ENCODE results near the gene ZNF10.

ZNF10 gene

DNA sequence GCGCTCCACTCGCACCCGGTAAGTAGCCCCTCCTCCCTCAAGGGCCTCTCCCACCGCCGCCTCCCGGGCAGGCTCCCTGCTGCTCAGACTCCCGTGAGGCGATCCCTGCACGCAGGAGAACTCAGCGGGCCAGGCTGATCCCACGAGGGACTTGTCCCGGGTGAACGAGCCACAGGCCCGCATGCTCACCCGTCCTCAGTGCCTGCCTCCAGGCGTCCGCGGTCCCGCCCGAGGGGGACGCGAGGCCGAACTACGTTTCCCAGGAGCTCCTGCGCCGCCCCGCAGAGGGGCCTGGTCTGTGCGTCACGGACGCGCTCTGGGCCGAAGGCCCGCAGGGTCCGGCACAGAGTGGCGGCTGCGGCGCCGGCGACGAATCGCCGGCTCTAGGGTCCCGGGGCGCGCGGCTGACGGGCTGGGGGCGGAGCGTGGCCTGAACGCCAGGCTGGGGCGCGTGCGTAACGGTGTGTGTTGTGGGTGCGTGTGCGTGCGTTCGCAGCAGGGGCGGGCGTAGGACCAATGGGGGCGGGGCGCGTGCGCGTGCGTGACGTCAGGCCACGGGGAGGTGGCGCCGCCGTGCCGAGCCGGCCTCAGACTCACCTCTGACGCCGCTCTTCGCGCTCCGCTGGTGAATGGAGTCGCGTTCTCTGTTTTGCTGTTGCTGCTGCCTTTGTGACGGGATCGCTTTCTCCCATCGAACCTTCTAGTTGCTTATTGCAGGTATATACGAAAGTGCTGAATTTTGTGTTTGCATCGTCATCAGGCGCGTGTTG lies at the start of gene ZNF10, which contains the start of gene ZNF891:
Gene ZNF10 (plus strand): TSS at position 590 of the 770 bp plus-strand sequence. CDS start 13,866 bp downstream, outside the sequence.
Gene ZNF891 (minus strand): TSS at position 237 of the 770 bp plus-strand sequence. CDS start 8,356 bp downstream, outside the sequence.
- DNase-seq (ENCODE audit: low read depth, low spot score) = peak; percentile 94

DNA sequence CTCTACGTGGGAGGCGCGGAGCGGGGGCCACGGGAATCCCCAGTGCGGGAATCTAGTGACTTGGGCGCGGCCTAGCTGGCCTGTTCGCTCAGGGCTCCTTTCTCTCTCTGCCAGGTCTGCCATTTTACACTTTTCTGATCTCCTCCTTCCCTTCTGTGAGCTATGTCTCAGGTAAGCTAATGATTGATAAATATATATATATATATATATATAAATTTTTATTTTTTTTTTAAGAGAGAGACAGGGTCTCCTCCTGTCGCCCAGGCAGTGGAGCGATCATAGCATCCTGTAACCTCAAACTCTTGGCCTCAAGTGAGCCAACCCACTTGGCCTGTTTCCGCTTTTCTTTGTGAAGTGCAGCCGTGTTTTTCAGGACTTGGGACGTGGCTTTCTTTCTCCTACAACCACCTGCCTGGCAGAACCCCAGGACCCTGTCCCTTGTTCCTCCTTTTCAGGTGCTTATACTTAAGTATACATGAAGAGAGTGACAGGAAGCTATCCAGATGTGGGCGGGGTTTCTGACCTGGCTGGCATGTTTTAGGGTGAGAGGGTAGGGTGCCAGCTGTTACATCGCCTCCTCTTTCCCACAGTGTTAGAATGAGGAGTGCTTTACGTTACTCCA lies 49.2 kb upstream of the ZNF10 start:
- DNase-seq (ENCODE audit: low read depth, low spot score) = no peak

DNA sequence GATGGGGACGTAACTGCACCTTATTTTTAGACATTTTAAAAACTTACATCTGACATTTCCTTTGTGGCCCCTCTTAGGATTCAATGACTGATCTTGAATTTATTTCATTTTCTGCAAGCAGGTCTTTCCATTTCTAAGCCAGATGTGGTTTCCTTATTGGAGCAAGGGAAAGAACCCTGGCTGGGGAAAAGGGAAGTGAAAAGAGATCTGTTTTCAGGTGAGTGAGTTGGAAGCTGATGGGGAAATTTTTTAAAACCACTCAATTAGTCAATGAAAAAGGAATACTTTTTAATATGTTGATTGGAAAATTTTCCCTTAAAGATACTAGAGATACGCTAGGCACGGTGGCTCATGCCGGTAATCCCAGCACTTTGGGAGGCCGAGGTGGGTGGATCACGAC lies 47.1 kb upstream of the ZNF10 start:
- no peak for DNase-seq (ENCODE audit: low read depth, low spot score)

DNA sequence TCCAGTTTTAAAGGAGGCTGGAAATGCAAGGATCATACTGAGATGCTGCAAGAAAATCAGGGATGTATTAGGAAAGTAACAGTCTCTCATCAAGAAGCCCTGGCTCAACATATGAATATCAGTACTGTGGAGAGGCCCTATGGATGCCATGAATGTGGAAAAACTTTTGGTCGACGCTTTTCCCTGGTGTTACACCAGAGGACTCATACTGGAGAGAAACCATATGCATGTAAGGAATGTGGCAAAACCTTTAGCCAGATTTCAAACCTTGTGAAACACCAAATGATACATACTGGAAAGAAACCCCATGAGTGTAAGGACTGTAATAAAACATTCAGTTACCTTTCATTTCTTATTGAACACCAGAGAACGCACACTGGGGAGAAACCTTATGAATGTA lies 24.8 kb upstream of the ZNF10 start:
- no peak for DNase-seq (ENCODE audit: low read depth, low spot score)

DNA sequence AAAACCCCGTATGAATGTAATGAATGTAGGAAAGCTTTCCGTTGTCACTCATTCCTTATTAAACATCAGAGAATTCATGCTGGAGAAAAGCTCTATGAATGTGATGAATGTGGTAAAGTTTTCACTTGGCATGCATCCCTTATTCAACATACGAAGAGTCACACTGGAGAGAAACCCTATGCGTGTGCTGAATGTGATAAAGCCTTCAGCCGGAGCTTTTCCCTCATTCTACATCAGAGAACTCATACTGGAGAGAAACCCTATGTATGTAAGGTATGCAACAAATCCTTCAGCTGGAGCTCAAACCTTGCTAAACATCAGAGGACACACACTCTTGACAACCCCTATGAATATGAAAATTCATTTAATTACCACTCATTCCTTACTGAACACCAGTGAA lies 24.2 kb upstream of the ZNF10 start:
- no peak for DNase-seq (ENCODE audit: low read depth, low spot score)

DNA sequence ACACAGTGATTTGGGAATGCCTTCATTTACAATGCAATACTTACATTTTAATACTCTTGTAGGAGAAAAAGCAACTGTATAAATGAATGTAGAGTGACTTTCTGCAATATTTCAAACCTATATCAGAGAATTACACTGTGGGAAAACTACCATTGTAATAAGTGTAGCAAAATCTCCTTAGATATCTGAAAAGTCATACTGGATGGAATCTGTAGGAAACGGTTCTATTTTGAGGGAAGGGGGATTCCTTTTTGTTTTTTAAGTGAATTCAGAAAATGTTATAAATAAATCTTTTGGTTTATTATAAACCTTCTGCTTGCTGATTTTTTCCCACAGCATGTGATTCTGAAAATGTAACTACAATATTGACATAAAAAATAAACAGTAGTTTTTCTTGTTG lies 23.3 kb upstream of the ZNF10 start:
- DNase-seq (ENCODE audit: low read depth, low spot score) = no peak

DNA sequence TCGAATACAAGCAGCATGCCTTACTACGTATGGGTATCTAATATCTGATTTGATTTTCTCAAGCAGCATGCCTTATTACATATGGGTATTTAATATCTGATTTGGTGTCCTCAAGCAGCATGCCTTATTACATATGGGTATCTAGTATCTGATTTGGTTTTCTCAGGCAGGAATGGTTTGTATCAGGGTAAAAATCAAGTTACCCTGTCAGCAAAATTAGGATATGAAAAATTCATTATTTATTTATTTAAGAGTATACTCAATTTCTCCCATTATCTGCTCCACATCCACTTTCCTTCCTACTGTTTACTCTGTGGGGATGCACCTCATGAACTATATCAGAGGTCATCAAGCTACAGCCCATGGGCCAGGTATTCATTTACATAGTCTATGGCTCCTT lies 22.3 kb upstream of the ZNF10 start:
- no peak for DNase-seq (ENCODE audit: low read depth, low spot score)

DNA sequence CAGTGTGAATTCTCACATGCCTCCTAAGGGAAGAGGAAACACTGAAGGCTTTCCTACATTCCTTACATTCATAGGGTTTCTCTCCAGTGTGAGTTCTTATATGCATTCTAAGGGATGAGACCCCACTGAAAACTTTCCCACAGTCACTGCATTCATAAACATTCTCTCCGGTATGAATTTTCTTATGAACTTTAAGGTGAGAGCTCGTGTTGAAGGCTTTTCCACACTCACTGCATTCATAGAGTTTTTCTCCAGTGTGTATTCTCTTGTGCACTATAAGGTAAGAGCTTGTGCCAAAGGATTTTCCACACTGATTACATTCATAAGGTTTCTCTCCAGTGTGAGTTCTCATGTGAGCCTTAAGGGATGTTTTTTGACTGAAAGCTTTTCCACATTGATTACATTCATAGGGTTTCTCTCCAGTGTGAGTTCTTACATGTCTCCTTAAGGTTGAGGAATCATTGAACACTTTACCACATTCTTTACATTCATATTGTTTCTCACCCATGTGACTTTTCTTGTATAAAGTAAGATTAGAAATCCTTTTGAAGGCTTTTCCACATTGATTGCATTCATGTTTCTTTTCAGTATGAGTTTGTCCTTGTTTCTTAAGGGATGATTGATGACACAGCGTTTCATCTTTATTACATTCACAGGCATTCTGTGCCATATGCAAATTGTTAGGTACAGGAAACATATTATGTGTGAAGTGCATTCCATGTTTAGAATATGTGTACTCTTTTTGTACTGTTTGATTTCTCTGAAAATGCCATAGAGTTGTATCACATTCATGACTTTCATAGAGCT lies 9.8 kb upstream of the ZNF10 start:
- no peak for DNase-seq (ENCODE audit: low read depth, low spot score)

DNA sequence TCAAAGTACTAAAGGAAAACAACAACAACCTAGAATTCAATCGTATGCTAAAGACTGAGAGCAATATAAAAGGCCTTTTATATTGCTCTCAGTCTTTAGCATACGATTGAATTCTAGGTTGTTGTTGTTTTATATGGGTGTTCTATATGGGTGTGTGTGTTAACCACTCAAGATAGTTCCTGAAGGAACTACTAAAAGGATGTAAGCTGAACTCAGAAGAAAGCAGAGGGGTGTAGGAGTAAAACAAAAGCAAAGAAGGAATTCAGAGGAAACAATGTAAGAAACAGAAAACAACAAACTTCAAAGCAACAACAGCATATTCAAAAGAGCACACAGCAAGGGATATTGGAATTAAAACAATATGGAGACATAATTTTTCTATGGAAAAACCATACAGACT lies 5.8 kb upstream of the ZNF10 start:
- DNase-seq (ENCODE audit: low read depth, low spot score) = no peak

DNA sequence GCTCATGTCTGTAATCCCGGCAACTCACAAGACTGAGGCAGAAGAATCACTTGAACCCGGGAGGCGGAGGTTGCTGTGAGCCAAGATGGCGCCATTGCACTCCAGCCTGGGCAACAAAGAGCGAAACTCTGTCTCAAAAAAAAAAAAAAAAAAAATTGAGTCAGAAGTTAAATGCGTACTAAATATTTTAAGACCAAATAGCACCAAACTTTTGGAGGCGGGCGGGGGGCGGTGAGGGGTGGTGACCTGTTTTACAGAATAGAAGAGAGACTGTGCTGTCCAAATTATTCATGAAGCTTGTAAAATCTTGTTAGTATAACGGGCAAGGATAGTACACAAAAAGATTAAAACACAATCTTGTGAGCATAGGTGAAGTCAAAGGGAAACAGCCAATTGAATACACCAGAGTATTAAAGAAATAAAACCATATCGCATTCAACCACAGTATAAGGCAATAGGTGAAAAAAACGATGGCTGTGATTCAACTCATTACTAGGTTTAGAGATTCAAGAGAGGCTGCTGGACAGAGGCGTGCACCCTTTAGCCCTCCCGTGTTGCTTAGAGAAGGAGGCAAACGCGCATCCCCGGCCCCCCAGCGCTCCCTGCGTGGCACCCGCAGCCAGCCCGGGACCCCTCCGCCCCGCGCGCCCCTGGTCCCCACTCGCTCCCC lies 924 bp upstream of the ZNF10 start:
- DNase-seq (ENCODE audit: low read depth, low spot score) = no peak

DNA sequence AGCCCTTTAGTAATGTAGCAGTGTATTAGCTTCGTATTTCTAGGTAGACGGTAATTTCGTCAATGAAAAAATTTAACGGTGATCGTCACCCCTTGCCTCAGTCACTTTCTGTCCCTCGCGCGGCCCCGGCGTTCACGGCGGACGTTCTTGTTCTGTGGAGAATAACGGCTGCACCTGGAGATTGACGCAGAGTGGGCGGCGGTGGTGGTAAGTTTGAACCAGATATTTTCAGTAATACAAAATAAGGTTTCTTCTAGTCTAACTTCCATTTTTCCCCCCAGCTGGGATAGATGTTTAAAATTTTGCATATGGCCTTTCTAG lies 341 bp downstream of the ZNF10 start:
- DNase-seq (ENCODE audit: low read depth, low spot score) = no peak

DNA sequence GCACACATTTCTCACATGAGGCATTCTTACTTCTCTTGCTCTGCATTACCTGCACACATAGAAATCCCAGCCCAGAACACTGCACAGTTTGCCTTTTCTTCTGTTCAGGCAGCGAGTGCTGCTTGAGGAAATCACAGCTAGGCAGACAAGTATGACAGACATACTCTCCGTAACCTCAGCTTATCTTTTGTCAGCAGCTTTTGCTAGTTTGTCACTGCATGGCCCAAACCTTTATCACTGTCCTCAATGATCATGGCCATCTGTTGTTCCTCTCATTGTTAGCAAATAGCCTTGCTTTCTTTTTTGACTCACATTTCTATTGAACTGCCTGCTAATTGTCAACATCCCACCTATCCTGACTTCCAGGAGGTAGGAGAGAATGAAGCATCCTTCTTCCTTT lies 5.3 kb downstream of the ZNF10 start:
- no peak for DNase-seq (ENCODE audit: low read depth, low spot score)

DNA sequence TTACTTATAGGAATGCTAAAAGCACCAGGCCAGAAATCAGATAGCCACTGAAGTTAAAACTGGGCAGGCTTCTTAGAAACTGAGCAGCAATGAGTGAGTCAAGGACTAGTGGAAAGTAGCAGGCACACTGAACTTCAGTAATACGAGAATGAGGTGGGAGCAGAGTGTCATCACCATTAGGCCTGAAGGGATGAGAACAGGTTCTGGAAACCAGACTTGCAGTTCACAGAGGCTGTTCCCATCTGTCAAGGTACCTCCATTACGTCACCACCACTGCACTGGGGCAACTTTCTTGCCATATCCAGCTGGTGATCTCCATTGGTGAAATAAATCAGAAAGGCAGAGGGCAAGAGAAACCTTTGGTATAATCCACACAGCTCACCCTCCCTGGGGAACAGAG lies 15.6 kb downstream of the ZNF10 start:
- DNase-seq (ENCODE audit: low read depth, low spot score) = no peak

DNA sequence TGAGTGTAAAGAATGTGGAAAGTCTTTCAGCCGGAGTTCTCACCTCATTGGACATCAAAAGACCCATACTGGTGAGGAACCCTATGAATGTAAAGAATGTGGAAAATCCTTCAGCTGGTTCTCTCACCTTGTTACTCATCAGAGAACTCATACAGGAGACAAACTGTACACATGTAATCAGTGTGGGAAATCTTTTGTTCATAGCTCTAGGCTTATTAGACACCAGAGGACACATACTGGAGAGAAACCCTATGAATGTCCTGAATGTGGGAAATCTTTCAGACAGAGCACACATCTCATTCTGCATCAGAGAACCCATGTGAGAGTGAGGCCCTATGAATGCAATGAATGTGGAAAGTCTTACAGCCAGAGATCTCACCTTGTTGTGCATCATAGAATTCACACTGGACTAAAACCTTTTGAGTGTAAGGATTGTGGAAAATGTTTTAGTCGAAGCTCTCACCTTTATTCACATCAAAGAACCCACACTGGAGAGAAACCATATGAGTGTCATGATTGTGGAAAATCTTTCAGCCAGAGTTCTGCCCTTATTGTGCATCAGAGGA lies 25.8 kb downstream of the ZNF10 start:
- no peak for DNase-seq (ENCODE audit: low read depth, low spot score)

DNA sequence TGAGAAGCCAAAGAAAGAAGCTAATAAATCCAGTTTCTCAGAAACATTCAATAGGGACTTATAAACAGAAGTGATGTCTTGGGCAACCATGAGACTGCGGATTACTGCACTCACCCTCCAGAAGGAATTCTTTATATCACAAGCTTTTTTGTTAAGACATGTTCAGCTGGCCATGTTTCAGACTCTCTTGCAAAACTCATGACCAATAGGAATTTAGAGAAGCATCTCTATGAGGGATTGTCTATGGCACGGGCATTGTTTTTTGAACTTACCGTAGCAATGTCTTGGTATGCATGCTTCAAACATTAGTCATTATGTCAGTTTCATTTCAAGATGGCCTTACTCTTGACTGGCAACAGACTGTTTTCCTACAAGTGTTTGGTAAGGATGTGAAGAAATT lies 35.3 kb downstream of the ZNF10 start:
- no peak for DNase-seq (ENCODE audit: low read depth, low spot score)

DNA sequence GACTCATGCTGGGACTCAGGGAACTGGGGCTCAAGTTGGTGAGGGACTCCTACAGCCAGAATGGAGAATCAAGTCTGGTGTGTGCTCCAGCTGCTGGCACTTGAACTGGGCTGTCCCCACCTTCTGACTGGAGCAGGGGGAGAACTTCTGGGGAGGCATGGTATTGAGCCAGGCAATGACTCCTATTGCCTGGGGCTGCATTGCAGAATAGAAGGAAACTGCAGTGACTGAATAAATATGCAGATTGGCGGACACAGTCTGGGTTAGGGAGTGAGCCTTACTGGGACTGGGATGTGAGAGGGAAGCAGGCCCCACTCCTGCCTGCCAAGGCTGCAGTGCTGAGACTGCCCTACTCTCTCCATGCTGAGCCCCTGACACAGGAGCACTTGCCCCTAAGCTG lies 42.1 kb downstream of the ZNF10 start:
- no peak for DNase-seq (ENCODE audit: low read depth, low spot score)

DNA sequence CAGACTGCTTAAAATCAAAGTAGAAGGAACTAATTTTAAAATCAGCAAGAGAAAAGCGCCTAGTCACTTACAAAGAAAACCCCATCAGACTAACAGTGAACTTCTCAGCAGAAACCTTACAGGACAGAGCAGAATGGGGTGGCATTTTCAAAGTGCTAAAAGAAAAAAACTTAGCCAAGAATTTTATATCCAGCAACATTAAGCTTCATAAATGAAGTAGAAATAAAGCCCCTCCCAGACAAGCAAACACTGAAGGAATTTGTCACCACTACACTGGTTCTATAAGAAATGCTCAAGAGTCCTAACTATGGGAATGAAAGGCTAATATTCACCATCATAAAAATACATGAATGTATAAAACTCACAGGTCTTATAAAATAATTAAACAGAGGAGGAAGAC lies 44.5 kb downstream of the ZNF10 start:
- DNase-seq (ENCODE audit: low read depth, low spot score) = no peak

DNA sequence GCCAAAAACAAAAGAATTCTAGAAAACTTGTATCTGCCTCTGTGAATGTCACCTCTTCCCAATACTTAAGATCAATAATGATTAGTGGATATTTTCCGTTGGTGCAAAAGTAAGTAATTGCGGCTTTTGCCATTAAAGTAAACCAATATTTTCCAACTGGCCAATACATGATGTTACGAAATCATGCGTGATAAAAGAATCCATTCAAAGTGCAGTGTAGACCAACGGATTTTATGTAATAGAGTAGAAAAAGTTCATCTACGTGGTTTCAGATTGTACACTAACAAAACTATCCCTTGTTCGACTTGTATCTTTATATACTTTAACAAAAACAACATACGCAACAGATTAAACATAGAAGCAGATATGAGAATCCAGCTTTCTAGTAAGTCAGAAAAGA lies 50.2 kb downstream of the ZNF10 start:
- DNase-seq (ENCODE audit: low read depth, low spot score) = no peak

DNA sequence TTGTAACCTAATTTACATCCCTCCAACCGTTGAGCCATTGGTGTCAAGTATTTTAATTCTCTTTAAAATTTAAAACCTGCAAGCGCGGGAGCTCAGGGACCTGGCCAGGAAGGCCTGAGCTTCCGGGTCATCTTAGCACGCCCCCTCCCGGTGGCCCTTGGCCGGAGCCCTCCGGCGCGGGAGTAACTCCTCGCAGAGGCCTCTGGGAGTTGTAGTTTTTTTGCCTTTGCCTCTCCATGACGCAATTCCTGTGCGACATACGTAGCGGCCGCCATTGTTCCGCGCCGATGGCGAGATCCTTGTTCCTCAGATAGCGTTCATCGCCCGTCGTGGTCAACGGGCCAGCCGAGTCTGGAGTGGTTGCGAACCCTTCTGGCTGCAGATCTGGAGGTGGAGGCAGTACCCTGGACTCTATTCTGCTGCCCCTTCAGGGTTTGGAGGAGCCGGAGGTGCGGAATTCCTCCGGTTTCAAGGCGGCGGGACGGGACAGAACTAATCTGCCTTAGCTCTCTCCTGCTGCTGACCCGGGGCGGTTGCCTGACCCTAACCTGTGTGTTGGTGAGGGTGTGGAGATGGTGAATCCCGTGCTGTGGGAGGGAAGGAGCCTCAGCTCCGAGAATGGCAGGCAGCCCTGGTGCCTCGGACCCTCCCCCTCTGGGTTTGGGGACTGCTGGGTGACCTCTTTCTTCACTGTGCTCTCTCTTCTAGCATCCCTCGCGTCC lies 51.0 kb downstream of the ZNF10 start, which contains the start of gene ZNF268:
Gene ZNF268 (plus strand): TSS at position 258 of the 722 bp plus-strand sequence. CDS start 503 bp downstream, outside the sequence.
- peak; percentile 75 for DNase-seq (ENCODE audit: low read depth, low spot score)

DNA sequence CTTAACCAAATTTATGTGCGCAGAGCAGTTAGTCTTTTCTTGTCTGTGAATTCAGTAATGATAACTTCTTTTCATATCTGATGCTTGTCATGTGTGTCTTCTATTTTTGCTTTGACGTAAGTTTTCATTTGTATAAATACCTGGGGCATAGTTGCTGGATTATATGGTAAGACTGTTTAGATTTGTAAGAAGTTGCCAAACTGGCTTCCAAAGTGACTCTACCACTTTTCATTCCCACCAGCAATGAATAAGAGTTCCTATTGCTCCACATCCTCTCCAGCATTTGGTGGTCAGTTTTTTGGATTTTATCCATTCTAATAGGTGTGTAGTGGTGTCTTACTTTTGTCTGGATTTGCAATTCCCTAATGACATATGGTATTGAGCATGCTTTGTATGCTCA lies 59.7 kb downstream of the ZNF10 start:
- DNase-seq (ENCODE audit: low read depth, low spot score) = no peak

DNA sequence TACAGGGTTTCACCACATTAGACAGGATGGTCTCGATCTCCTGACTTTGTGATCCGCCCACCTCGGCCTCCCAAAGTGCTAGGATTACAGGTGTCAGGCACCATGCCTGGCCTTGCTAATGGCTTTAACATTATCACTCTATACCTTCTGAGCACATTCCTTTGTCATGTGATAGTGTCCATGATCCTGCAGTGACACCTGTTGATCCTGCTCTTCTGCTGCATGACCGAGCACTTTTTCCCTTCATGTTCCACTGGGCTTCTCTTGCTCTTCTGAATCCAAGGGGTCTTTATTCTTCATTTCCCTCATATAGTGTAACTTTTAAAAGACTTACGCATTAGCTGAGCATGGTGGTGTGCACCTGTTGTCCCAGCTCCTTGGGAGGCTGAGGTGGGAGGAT lies 62.4 kb downstream of the ZNF10 start:
- DNase-seq (ENCODE audit: low read depth, low spot score) = no peak

Data from brain pericyte (primary cell).